H1 (cell line): ENCODE results near the gene SRGAP3. TPM values are rescaled to one million over a fixed set of nuclear protein-coding genes. Genes with fewer than 3 reads are reported as not detected.

ENCODE experiments used
- BACH1 ChIP-seq: IDR thresholded peaks from 2 replicates; pipeline ENCODE4 v1.6.1; 2012; ENCODE audit warnings: low read length, improper control_type of control experiment
- CHD1 ChIP-seq: IDR thresholded peaks from 2 replicates; pipeline ENCODE4 v1.6.1; 2012; ENCODE audit warnings: low read depth, low read length, improper control_type of control experiment
- EP300 ChIP-seq, 2 experiments: IDR thresholded peaks; 1 replicate in 1 of 2; 2 replicates in 1 of 2; pipeline ENCODE4 v1.6.1; 2011 to 2012; ENCODE audit warnings: low read depth in 2 of 2, low read length in 2 of 2, mild to moderate bottlenecking in 2 of 2, borderline replicate concordance in 1 of 2, inconsistent platforms in 1 of 2, moderate library complexity in 1 of 2
- HDAC2 ChIP-seq, 2 experiments: fragments of 300-600 bp in 1 of 2; sonication (generic) in 1 of 2; IDR thresholded peaks; 2 replicates each; pipeline ENCODE4 v1.6.1; 2011 to 2012; ENCODE audit warnings: low read depth in 2 of 2, low read length in 2 of 2, mild to moderate bottlenecking in 2 of 2, moderate library complexity in 2 of 2, borderline replicate concordance in 1 of 2, inconsistent platforms in 1 of 2
- HDAC6 ChIP-seq: IDR thresholded peaks from one replicate; pipeline ENCODE4 v1.7.1; 2012; ENCODE audit warnings: low read depth, mild to moderate bottlenecking, inconsistent platforms, low read length, moderate library complexity
- JUN ChIP-seq: IDR thresholded peaks from 2 replicates; pipeline ENCODE4 v1.6.1; 2011; ENCODE audit warnings: low read depth, mild to moderate bottlenecking, improper control_type of control experiment, low read length
- MAFK ChIP-seq: IDR thresholded peaks from 2 replicates; pipeline ENCODE4 v1.6.1; 2012; ENCODE audit warnings: low read depth, mild to moderate bottlenecking, improper control_type of control experiment, low read length
- POLR2AphosphoS5 ChIP-seq: IDR thresholded peaks from 2 replicates; pipeline ENCODE4 v1.6.1; 2011; ENCODE audit warnings: low read depth, low read length
- TCF12 ChIP-seq: IDR thresholded peaks from 2 replicates; pipeline ENCODE4 v1.6.1; 2011; ENCODE audit warnings: low read depth, mild to moderate bottlenecking, low read length
- TEAD4 ChIP-seq: IDR thresholded peaks from 2 replicates; pipeline ENCODE4 v1.6.1; 2012; ENCODE audit warnings: low read depth, low read length, inconsistent platforms, mixed read lengths
- polyA plus RNA-seq, 7 experiments: library from polyadenylated mRNA; depleted of rRNA in 3 of 7; stranded (reverse) in 5 of 7; unstranded in 2 of 7; fragments of >200 nt in 5 of 7; fragments of 200-250 nt in 2 of 7; gene quantifications; 1 replicate in 5 of 7; 2 replicates in 1 of 7; 4 replicates in 1 of 7; pipeline versions ENCODE4 v1.2.1 to v1.2.3, GENCODE V29; 2011 to 2013; ENCODE audit warnings: missing spikeins in 2 of 7, mixed read lengths in 2 of 7
- total RNA-seq: library from RNA; stranded (reverse); fragmentation: NEBNext Ultra II Directional; extraction: Animal tissue kit (Norgen Biotek cat#: 25700); gene quantifications from 2 replicates; pipeline ENCODE4 v1.2.1, GENCODE V29; 2021
- TF ChIP-seq, protein P1 (sequence below): fragments of 300-600 bp; sonication (generic); IDR thresholded peaks from 2 replicates; pipeline ENCODE4 v1.7.1; 2012; ENCODE audit warnings: low read length, moderate library complexity, mild to moderate bottlenecking, inconsistent platforms; ENCODE audit not compliant: insufficient replicate concordance

SRGAP3 gene
- total and polyA plus RNA-seq, 2 of the 8 experiments (the other 6 are each of a cell fraction or from before 2014, with no cell fraction given): 5.8 to 11.4 TPM

DNA sequence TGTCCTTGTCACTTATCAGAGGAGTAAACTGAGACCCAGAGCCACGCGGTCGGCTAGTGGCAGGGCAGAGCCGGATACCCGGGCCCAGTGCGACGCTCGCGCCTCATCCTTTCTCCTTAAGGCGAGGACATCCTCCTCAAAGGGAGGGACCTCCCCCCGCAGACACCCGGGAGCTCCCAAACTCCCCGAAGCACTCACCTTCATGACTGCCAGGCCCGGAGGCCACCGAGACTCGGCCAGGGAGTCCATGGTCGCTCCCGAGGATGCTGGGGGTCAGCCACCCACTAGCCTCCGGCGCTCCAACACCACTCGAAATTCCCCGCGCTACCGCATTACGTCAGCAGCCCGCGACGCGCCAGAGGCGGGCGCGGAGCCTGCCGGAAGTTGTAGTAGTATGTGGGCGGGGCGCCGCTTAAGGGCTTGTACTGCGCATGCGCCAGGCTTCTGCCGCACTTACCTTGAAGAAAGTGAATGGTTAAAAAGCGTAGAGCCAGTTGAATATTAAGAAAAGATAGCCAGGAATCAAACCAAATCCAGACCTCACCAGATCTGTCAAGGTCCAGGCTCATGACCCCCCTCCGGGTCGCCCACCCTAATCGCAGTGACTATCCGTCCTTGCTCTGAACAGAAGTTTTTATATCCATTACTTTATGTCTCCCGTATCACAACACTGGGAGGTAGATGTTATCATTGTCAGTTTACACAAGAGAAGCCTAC is 286.2 kb downstream of the SRGAP3 start, which contains the start of gene RAD18 (continued):
- TF ChIP-seq CHD1: no peak
- peak in 1 of 2 experiments; percentile 88; a peak in 2 of 4 replicates for TF ChIP-seq HDAC2 (IDR thresholded peaks at IDR 0.05; ENCODE audit: borderline replicate concordance in 1 of 2, low read depth in 2 of 2, low read length in 2 of 2)
- peak; percentile 81 for TF ChIP-seq POLR2AphosphoS5
- TF ChIP-seq, protein P1, sequence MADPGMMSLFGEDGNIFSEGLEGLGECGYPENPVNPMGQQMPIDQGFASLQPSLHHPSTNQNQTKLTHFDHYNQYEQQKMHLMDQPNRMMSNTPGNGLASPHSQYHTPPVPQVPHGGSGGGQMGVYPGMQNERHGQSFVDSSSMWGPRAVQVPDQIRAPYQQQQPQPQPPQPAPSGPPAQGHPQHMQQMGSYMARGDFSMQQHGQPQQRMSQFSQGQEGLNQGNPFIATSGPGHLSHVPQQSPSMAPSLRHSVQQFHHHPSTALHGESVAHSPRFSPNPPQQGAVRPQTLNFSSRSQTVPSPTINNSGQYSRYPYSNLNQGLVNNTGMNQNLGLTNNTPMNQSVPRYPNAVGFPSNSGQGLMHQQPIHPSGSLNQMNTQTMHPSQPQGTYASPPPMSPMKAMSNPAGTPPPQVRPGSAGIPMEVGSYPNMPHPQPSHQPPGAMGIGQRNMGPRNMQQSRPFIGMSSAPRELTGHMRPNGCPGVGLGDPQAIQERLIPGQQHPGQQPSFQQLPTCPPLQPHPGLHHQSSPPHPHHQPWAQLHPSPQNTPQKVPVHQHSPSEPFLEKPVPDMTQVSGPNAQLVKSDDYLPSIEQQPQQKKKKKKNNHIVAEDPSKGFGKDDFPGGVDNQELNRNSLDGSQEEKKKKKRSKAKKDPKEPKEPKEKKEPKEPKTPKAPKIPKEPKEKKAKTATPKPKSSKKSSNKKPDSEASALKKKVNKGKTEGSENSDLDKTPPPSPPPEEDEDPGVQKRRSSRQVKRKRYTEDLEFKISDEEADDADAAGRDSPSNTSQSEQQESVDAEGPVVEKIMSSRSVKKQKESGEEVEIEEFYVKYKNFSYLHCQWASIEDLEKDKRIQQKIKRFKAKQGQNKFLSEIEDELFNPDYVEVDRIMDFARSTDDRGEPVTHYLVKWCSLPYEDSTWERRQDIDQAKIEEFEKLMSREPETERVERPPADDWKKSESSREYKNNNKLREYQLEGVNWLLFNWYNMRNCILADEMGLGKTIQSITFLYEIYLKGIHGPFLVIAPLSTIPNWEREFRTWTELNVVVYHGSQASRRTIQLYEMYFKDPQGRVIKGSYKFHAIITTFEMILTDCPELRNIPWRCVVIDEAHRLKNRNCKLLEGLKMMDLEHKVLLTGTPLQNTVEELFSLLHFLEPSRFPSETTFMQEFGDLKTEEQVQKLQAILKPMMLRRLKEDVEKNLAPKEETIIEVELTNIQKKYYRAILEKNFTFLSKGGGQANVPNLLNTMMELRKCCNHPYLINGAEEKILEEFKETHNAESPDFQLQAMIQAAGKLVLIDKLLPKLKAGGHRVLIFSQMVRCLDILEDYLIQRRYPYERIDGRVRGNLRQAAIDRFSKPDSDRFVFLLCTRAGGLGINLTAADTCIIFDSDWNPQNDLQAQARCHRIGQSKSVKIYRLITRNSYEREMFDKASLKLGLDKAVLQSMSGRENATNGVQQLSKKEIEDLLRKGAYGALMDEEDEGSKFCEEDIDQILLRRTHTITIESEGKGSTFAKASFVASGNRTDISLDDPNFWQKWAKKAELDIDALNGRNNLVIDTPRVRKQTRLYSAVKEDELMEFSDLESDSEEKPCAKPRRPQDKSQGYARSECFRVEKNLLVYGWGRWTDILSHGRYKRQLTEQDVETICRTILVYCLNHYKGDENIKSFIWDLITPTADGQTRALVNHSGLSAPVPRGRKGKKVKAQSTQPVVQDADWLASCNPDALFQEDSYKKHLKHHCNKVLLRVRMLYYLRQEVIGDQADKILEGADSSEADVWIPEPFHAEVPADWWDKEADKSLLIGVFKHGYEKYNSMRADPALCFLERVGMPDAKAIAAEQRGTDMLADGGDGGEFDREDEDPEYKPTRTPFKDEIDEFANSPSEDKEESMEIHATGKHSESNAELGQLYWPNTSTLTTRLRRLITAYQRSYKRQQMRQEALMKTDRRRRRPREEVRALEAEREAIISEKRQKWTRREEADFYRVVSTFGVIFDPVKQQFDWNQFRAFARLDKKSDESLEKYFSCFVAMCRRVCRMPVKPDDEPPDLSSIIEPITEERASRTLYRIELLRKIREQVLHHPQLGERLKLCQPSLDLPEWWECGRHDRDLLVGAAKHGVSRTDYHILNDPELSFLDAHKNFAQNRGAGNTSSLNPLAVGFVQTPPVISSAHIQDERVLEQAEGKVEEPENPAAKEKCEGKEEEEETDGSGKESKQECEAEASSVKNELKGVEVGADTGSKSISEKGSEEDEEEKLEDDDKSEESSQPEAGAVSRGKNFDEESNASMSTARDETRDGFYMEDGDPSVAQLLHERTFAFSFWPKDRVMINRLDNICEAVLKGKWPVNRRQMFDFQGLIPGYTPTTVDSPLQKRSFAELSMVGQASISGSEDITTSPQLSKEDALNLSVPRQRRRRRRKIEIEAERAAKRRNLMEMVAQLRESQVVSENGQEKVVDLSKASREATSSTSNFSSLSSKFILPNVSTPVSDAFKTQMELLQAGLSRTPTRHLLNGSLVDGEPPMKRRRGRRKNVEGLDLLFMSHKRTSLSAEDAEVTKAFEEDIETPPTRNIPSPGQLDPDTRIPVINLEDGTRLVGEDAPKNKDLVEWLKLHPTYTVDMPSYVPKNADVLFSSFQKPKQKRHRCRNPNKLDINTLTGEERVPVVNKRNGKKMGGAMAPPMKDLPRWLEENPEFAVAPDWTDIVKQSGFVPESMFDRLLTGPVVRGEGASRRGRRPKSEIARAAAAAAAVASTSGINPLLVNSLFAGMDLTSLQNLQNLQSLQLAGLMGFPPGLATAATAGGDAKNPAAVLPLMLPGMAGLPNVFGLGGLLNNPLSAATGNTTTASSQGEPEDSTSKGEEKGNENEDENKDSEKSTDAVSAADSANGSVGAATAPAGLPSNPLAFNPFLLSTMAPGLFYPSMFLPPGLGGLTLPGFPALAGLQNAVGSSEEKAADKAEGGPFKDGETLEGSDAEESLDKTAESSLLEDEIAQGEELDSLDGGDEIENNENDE: no peak
- no peak for TF ChIP-seq EP300 (IDR thresholded peaks at IDR 0.05; ENCODE audit: borderline replicate concordance in 1 of 2, low read depth in 2 of 2, low read length in 2 of 2)
- no peak for TF ChIP-seq MAFK
- no peak for TF ChIP-seq BACH1
- TF ChIP-seq TEAD4: peak; percentile 83; the same call in 1 of the 2 replicates
- no peak for TF ChIP-seq TCF12
- no peak for TF ChIP-seq HDAC6
- TF ChIP-seq JUN: no peak
